Esophagus muscularis mucosa (tissue), 4 donors: Measurements from ENCODE around the gene OR5B21. TPM values are rescaled to one million over a fixed set of nuclear protein-coding genes. Genes with fewer than 3 reads are reported as not detected.

ENCODE experiments used
- DNase-seq: peaks from one replicate; pipeline ENCODE4 v3.0.0-alpha.2; 2017; ENCODE audit errors: extremely low spot score
- H3K27ac ChIP-seq, 4 donors: fragments of 200-600 bp; sonication (generic); replicated peaks in 1 of 4; 1 replicate in 3 of 4; 2 replicates in 1 of 4; pipeline ENCODE4 v1.5.1; 2016 to 2019; ENCODE audit warnings: mild to moderate bottlenecking in 1 of 4
- H3K27me3 ChIP-seq, 4 donors: fragments of 200-600 bp; sonication (generic); one replicate each; pipeline versions ENCODE4 v1.5.1 to v1.6.0; 2016 to 2019
- H3K36me3 ChIP-seq, 4 donors: fragments of 200-600 bp; sonication (generic); one replicate each; pipeline ENCODE4 v1.5.1; 2016 to 2019
- H3K4me1 ChIP-seq, 4 donors: fragments of 200-600 bp; sonication (generic); one replicate each; pipeline ENCODE4 v1.5.1; 2016 to 2019
- H3K4me3 ChIP-seq, 4 donors: fragments of 200-600 bp; sonication (generic); 1 replicate in 2 of 4; 2 replicates in 2 of 4; pipeline ENCODE4 v1.5.1; 2016 to 2019; ENCODE audit warnings: mild to moderate bottlenecking in 4 of 4, moderate library complexity in 1 of 4
- H3K9me3 ChIP-seq, 4 donors: fragments of 200-600 bp; sonication (generic); 1 replicate in 3 of 4; 2 replicates in 1 of 4; pipeline ENCODE4 v1.5.1; 2016 to 2019
- EP300 ChIP-seq: sonication (generic); formaldehyde crosslinking; IDR thresholded peaks from one replicate; pipeline ENCODE4 v1.6.1; 2017; ENCODE audit warnings: antibody characterized with exemption
- POLR2A ChIP-seq: fragments of 450-650 bp; IDR thresholded peaks from one replicate; pipeline ENCODE4 v1.6.1; 2017; ENCODE audit warnings: antibody characterized with exemption, moderate library complexity, mild to moderate bottlenecking, low read depth
- POLR2AphosphoS5 ChIP-seq, 2 donors: sonication (generic); formaldehyde crosslinking; IDR thresholded peaks; one replicate each; pipeline ENCODE4 v1.6.1; 2017; ENCODE audit warnings: antibody characterized with exemption in 2 of 2
- WGBS: methylation state at CpG from one replicate; pipeline ENCODE4 v1.1.5; 2018; 5-methylcytosine and 5-hydroxymethylcytosine counted together
- intact Hi-C: fragments of 100-400 bp; cut with DNase I; formaldehyde crosslinking; loops from one replicate; pipeline ENCODE4 v1.15.1; 2023
- total RNA-seq, 4 donors: library from RNA; depleted of rRNA; stranded (reverse); fragments of >200 nt; gene quantifications; one replicate each; pipeline versions ENCODE4 v1.1.0 to v1.2.1, GENCODE V29; 2016
- TF ChIP-seq, protein P1 (sequence below), 3 experiments: fragments of 200-600 bp in 2 of 3; fragments of 450-650 bp in 1 of 3; sonication (generic) in 2 of 3; IDR thresholded peaks; one replicate each; pipeline ENCODE4 v1.5.1; 2017 to 2019; ENCODE audit warnings: antibody characterized with exemption in 3 of 3, mild to moderate bottlenecking in 2 of 3, moderate library complexity in 1 of 3

The OR5B21 gene
- total RNA-seq, 4 donors from 2014 or later = not detected

- intact Hi-C loops = no loop called here
These were observed 41.6 kb downstream of the OR5B21 start for GRCh38 chr11:58466293-58466692.

DNA sequence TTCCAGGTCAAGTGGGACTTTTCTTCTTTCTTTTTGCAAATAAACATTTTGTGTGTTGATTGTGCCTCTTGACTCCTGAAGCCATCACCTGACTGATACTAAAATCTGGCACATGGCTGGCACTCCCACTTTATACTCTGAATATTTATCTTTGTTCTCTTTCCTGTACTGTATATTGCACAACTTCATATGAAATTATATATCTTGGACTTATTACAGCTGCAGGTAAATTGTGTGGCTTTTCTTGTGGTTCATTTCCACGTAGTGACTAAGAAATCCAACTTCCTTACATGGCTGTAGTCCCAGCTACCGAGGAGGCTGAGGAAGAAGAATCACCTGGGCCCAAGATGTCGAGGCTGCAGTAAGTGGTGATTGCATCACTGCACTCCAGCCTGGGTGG lies 42.2 kb downstream of the OR5B21 start:
- TF ChIP-seq POLR2A (no peak), POLR2AphosphoS5 (IDR thresholded peaks at IDR 0.05) (no peak), EP300 (no peak)
- TF ChIP-seq, protein P1, sequence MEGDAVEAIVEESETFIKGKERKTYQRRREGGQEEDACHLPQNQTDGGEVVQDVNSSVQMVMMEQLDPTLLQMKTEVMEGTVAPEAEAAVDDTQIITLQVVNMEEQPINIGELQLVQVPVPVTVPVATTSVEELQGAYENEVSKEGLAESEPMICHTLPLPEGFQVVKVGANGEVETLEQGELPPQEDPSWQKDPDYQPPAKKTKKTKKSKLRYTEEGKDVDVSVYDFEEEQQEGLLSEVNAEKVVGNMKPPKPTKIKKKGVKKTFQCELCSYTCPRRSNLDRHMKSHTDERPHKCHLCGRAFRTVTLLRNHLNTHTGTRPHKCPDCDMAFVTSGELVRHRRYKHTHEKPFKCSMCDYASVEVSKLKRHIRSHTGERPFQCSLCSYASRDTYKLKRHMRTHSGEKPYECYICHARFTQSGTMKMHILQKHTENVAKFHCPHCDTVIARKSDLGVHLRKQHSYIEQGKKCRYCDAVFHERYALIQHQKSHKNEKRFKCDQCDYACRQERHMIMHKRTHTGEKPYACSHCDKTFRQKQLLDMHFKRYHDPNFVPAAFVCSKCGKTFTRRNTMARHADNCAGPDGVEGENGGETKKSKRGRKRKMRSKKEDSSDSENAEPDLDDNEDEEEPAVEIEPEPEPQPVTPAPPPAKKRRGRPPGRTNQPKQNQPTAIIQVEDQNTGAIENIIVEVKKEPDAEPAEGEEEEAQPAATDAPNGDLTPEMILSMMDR (IDR thresholded peaks at IDR 0.05) = no peak
- Histone ChIP-seq H3K9me3 (peaks cover 0 to 11% (median 4%) of the 10 kb centered on the region in 4 donors), H3K27me3 (no peaks in the 10 kb centered on the region), H3K36me3 (no peaks in the 10 kb centered on the region), H3K27ac (no peak overlapping the region), H3K4me3 (no peak overlapping the region), H3K4me1 (no peaks in the 10 kb centered on the region)
- no peak for DNase-seq
- WGBS = 56% methylated on average over 3 of the region's 3 CpGs
- intact Hi-C loops = no loop called here

More at GRCh38 chr11:58466293-58466692, 41.6 kb downstream of the OR5B21 start:
- Histone ChIP-seq H3K9me3 (peaks cover 0 to 14% (median 6%) of the 10 kb centered on the region in 4 donors), H3K36me3 (no peaks in the 10 kb centered on the region), H3K4me3 (no peak overlapping the region), H3K27ac (no peak overlapping the region), H3K27me3 (no peaks in the 10 kb centered on the region), H3K4me1 (no peaks in the 10 kb centered on the region)
- TF ChIP-seq EP300 (no peak), POLR2A (no peak)
- TF ChIP-seq, protein P1 (IDR thresholded peaks at IDR 0.05) = no peak
- 74% methylated on average over 1 of the region's 1 CpG for WGBS
- DNase-seq = no peak

Other genes starting within 250 kb of the OR5B21 start
- not detected for gene OR10W1, start 239.8 kb downstream of the OR5B21 start, total RNA-seq
- gene OR5B17, start 149.0 kb downstream of the OR5B21 start, total RNA-seq = not detected
- not detected for gene OR5B3, start 101.2 kb downstream of the OR5B21 start, total RNA-seq
- gene OR5B2, start 80.0 kb downstream of the OR5B21 start, total RNA-seq = not detected
- gene OR5B12, start 65.9 kb downstream of the OR5B21 start, total RNA-seq = not detected
- 1 to 10 TPM; 4.1 to 9.6 (median 7.2) TPM for gene LPXN, start 67.8 kb upstream of the OR5B21 start, total RNA-seq
- 10 to 100 TPM; 71.1 to 90.2 (median 77.7) TPM for gene ZFP91, start 71.0 kb upstream of the OR5B21 start, total RNA-seq
- 1 to 10 TPM; 1.3 to 2.5 (median 1.9) TPM for gene CNTF, start 114.6 kb upstream of the OR5B21 start, total RNA-seq
- not detected for gene GLYAT, start 223.8 kb upstream of the OR5B21 start, total RNA-seq